GM12875 (cell line): Measurements from ENCODE around the gene ZSCAN5A.

Experiments
- H3K4me3 ChIP-seq: one replicate; pipeline ENCODE4 v1.5.1; 2011; ENCODE audit warnings: low read depth, low read length, control low read depth
- TF ChIP-seq, protein P1 (sequence below): IDR thresholded peaks from 2 replicates; pipeline ENCODE4 v1.5.1; 2011; ENCODE audit warnings: low read depth, mild to moderate bottlenecking, control low read depth, inconsistent platforms, low read length, moderate library complexity, borderline replicate concordance; ENCODE audit not compliant: insufficient read depth

The ZSCAN5A gene

DNA sequence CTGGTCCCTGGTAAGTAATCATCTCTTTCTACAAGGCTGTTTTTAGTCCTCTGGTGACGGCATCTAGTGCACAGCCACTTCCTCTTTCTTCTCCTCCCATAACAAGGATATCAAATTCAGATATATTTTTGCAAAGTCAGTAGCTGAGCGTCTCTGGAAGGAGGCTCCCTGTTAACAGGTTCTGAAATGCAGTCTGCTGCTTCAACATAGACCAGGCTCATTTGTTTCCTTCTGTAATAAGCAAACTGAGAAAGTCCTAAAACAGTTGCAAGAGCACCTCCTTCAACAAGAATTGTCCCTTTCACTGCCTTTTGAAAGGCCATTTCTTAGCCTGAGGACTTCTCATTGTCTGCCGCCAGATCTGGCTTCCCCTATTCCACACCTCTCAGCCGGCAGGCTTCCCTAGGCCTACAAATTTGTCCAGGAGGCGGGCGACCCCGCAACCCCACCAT is 7.4 kb upstream of the ZSCAN5A start:
- no peak overlapping the region for H3K4me3 ChIP-seq
- TF ChIP-seq, protein P1, sequence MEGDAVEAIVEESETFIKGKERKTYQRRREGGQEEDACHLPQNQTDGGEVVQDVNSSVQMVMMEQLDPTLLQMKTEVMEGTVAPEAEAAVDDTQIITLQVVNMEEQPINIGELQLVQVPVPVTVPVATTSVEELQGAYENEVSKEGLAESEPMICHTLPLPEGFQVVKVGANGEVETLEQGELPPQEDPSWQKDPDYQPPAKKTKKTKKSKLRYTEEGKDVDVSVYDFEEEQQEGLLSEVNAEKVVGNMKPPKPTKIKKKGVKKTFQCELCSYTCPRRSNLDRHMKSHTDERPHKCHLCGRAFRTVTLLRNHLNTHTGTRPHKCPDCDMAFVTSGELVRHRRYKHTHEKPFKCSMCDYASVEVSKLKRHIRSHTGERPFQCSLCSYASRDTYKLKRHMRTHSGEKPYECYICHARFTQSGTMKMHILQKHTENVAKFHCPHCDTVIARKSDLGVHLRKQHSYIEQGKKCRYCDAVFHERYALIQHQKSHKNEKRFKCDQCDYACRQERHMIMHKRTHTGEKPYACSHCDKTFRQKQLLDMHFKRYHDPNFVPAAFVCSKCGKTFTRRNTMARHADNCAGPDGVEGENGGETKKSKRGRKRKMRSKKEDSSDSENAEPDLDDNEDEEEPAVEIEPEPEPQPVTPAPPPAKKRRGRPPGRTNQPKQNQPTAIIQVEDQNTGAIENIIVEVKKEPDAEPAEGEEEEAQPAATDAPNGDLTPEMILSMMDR: no peak

DNA sequence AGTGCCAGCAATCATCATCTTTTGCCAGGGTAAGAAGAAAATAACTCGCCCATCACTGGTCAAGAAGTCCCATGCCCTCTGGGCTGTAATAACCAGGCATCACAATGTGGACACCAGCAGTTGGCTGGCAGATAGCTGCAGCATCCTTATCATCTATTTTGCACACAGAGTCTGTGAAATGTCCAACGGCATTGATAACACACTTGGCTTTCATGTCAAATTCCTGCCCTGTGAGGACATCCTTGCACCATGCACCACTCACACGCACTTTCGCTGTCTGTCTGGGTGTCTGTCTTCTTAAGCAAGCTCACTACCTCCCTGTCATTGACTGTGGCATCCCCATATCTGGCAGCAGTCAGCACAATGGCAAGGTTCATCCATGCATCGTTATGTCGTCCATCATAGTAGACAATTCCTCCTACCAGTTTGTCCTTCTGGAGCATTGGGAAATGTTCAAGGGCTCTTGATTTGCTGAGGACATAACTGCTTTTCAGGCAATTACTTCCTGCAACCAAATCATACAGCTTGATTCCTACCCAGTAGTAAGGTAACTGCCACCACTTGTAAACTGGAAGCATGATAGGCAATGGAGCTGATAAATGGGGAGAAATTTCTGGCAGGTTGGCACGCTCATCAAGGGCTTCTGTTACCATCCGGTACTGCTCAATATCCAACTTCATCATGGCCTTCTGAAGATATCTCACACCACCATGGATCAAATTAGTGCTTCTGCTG is 6.8 kb upstream of the ZSCAN5A start:
- no peak overlapping the region for H3K4me3 ChIP-seq
- TF ChIP-seq, protein P1: no peak

DNA sequence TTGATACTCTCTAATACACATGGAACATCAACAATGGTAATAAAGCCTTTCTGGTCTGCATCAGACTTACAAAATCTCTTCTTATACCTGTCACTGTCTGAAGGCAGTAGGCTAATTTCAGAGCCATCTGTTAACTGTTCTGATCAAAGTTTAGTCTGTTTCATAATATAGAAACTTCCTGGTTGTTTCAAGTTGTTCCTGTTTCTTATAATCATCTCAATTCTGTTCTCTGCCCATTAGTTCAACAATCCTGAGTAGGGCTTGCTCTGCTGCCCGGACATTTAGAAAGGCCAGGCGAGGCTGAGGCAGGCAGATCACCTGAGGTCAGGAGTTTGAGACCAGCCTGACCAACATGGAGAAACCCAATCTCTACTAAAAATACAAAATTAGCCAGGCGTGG is 5.4 kb upstream of the ZSCAN5A start:
- TF ChIP-seq, protein P1: no peak

DNA sequence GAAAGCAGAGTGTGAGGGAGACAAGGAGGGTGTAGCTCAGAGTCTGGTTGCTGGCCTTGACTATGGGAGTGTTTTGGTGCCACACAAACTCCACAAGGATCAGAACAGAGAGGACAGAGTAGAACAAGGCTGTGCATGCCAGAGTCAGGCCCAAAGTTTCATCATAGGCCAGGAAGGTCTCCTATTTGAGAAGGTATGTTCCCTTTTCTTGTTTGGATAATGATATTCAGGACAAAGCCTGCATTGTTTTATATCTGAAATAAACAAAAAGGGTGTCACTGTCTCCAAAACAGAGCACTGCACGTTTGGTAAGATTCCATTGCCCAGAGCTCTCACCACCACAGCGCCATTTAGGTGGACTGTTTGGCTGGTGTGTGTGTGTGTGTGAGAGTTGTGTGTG is 3.1 kb upstream of the ZSCAN5A start:
- H3K4me3 ChIP-seq: no peak overlapping the region
- TF ChIP-seq, protein P1: no peak

More for the DNA sequence above, 5.4 kb upstream of the ZSCAN5A start:
- no peak overlapping the region for H3K4me3 ChIP-seq

DNA sequence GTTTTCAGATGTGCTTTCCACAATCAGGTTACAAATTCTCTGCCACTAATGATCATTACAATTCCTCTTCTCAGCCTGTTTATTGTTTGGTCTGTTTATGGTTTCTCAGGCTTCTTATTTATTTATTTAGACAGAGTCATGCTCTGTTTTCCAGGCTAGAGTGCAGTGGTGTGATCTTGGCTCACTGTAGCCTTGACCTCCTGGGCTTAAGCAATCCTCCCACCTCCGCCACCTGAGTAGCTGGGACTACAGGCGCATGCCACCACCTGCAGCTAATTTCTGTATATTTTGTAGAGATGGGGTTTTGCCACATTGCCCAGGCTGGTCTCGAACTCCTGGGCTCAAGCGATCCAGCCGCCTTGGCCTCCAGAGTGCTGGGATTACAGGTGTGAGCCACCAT is 2.1 kb upstream of the ZSCAN5A start:
- no peak overlapping the region for H3K4me3 ChIP-seq
- TF ChIP-seq, protein P1: no peak

DNA sequence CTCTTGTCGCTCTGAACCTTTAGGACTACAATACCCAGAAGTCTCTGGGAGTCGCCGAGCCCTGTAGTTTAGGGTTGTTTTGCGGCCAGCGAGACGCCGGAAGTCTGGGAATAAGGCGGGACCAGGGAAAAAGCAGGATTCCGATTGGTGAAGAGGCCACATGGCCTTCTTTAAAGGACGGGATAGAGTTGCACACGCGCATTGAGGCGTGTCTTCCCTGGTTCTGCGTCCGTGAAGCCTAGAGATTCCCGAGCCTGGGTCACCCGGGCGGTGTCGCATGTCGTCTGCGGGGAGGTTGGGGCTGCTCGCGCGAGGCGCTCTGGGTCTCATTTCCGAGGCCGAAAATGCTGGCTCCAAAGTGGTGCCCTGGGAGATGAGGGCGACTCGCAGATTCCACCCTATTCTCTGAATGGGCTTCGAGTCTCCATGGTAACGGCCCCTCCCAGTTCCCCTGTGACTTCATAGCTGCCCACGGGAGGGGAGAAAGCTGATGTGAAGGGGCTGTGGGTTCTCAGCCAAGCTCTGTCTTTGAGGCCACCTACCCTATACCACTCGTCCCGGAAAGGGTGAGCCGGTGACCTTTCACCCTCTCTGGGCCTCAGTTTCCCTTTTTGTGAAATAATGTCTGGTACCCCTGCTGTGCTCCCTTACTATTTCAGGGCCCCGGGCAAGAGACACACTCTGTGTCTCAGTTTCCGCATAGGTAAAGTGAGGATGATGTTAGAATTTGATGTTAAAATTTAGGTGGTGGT is 614 bp upstream of the ZSCAN5A start:
- TF ChIP-seq, protein P1: no peak
- H3K4me3 ChIP-seq: peak overlapping the region; percentile 62

DNA sequence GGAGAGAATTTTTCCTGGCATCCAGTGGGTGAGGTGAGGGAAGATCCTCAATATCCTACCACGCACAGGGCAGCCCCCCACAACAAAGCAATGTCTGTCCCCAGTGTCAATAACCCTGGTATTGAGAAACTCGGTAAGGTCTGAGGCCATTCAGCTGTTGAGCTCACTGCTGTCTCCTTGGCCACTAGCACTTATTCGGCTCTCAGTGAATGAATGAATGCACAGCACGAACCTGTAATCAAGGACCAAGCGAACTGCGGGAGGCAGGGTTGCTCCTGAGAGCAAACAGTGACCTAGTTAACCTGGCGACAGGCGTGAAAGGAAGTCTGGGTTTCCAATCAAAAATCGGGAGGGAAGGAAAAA is 640 bp downstream of the ZSCAN5A start:
- H3K4me3 ChIP-seq: peak overlapping the region; percentile 62
- TF ChIP-seq, protein P1: no peak
